GM13976 (cell line): ENCODE results near the gene HDAC3.

ENCODE experiments used
- DNase-seq: peaks from one replicate; pipeline ENCODE4 v3.0.0; 2012; ENCODE audit warnings: low spot score
- CTCF ChIP-seq: IDR thresholded peaks from 2 replicates; pipeline ENCODE4 v1.5.1; 2012; ENCODE audit warnings: borderline replicate concordance, mild to moderate bottlenecking; ENCODE audit not compliant: insufficient read depth; ENCODE audit errors: extremely low read depth, missing control alignments, control extremely low read depth
- in situ Hi-C: fragments of 300-500 bp; cut with MboI; formaldehyde crosslinking; loops from one replicate; pipeline ENCODE4 v1.12.0; 2022; ENCODE audit warnings: low sequenced_read_pairs, mixed read lengths, inconsistent platforms; ENCODE audit not compliant: unreplicated experiment

HDAC3 gene

GRCh38 chr5:141637123-141637766 is 596 bp upstream of the HDAC3 start:
- in situ Hi-C loops: no loop called here
- DNase-seq: peak; percentile 53
- TF ChIP-seq CTCF: no peak

GRCh38 chr5:141636106-141636412 is 590 bp downstream of the HDAC3 start:
- no peak for TF ChIP-seq CTCF
- in situ Hi-C loops: no loop called here
- no peak for DNase-seq

- no peak for TF ChIP-seq CTCF
- DNase-seq: no peak
These were observed 1.0 kb downstream of the HDAC3 start for GRCh38 chr5:141635646-141636045.

GRCh38 chr5:141634720-141635119 is 1.9 kb downstream of the HDAC3 start:
- no peak for TF ChIP-seq CTCF
- DNase-seq: no peak
- in situ Hi-C loops: no loop called here

More at GRCh38 chr5:141635646-141636045, 1.0 kb downstream of the HDAC3 start:
- in situ Hi-C loops: no loop called here

GRCh38 chr5:141633871-141634561 is 2.6 kb downstream of the HDAC3 start:
- in situ Hi-C loops: no loop called here
- TF ChIP-seq CTCF: no peak
- peak; percentile 78 for DNase-seq

GRCh38 chr5:141632650-141633049 is 4.0 kb downstream of the HDAC3 start:
- TF ChIP-seq CTCF: no peak
- in situ Hi-C loops: no loop called here
- DNase-seq: no peak
